ENCODE data around the gene PTPRC. TPM values are rescaled to one million over a fixed set of nuclear protein-coding genes. Genes with fewer than 3 reads are reported as not detected.
A peak's percentile ranks its signal among the peaks of the same experiment; 100 is the strongest.

Gene PTPRC
- total and polyA plus RNA-seq, 12 donors, result 1.0 to 62.7 (median 5.3) TPM

GRCh38 chr1:198643808-198644207 lies 5.0 kb downstream of the PTPRC start:
- DNase-seq (no peak), ATAC-seq (no peak)
- H3K27ac ChIP-seq, result peak overlapping the region in 1 of 10 donors; percentile 95
- peaks cover 0 to 38% (median 0%) of the 10 kb centered on the region in 9 donors for H3K36me3 ChIP-seq
- intact Hi-C loops (cut with DNase I), result no loop called here
- 64 to 74% methylated on average over 1 of the region's 1 CpG for WGBS, 2 donors
- no peaks in the 10 kb centered on the region for H3K27me3 ChIP-seq
- H3K9me3 ChIP-seq, result no peaks in the 10 kb centered on the region
- TF ChIP-seq CTCF (IDR thresholded peaks at IDR 0.05), result no peak
- H3K4me1 ChIP-seq, result peaks cover 0 to 45% (median 0%) of the 10 kb centered on the region in 9 donors
- H3K4me3 ChIP-seq, result peak overlapping the region in 1 of 10 donors; percentile 62

DNA sequence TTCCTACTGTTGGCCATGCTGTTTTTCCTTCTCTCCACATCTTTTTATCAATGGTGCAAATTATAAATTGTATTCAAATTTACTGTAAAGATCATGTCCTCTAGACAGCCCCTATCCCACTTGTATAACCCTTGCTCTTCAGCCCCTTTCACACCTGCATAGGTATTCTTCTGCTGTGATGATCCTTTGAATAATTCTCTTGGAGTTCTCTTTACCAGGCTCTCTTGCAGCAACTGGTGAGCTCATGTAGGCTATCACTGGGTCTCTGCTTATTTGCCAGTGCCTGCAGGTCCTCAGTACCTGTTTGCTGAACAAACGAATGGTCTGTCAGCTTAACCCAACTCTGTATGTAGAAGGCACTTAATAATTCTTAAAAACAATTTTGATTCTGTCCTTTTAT lies 8.2 kb downstream of the PTPRC start:
- H3K4me3 ChIP-seq, result peak overlapping the region in 1 of 10 donors; percentile 62
- no peak for DNase-seq
- peaks cover 0 to 74% (median 0%) of the 10 kb centered on the region in 9 donors for H3K4me1 ChIP-seq
- TF ChIP-seq CTCF (IDR thresholded peaks at IDR 0.05), result no peak
- intact Hi-C loops (cut with DNase I), result no loop called here
- H3K9me3 ChIP-seq, result no peaks in the 10 kb centered on the region
- peaks cover 0 to 44% (median 0%) of the 10 kb centered on the region in 9 donors for H3K36me3 ChIP-seq
- peak overlapping the region in 1 of 10 donors; percentile 21 for H3K27ac ChIP-seq
- no peak for ATAC-seq
- H3K27me3 ChIP-seq, result no peaks in the 10 kb centered on the region
- 69 to 76% methylated on average over 1 of the region's 1 CpG for WGBS, 2 donors

GRCh38 chr1:198648592-198648991 lies 9.8 kb downstream of the PTPRC start:
- no peaks in the 10 kb centered on the region for H3K9me3 ChIP-seq
- no peak for TF ChIP-seq CTCF (IDR thresholded peaks at IDR 0.05)
- H3K4me3 ChIP-seq, result peak overlapping the region in 1 of 10 donors; percentile 4
- ATAC-seq (no peak), DNase-seq (no peak)
- H3K27me3 ChIP-seq, result no peaks in the 10 kb centered on the region
- peaks cover 0 to 46% (median 0%) of the 10 kb centered on the region in 9 donors for H3K36me3 ChIP-seq
- peak overlapping the region in 1 of 10 donors; percentile 50 for H3K27ac ChIP-seq
- intact Hi-C loops (cut with DNase I), result no loop called here
- H3K4me1 ChIP-seq, result peaks cover 0 to 75% (median 0%) of the 10 kb centered on the region in 9 donors

DNA sequence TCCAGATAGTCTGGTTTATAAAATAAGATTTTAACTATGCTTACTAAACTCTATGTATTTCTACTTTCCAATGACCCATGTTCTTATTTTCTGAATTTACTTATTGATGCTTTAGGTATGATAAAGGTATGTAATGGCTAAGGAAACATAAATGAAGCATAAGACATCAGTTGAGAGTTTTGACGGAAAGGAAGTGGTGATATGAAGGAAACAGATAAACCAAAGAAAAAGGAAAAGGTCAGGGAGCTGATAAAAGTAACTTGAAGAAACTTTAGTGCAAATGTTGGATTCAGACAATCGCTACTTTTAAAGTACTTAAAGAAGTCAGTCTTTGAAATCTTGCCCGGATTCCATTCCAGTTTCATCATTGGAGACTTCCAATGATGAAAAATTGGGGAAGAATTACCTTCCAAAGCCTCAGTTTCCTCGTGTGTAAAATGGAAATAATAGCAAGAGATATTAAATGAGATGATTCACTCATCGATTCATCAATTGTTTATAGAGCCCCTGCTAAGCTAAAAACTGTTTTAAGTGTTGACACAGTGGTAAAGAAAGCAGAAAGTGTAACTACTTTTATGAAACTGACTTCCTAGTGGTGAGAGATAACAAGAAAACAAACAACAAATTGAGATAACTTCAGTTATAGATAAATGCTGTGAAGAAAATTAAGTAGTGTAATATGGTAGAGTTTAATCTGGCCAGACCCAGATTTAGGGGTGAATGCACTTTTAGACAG lies 10.6 kb downstream of the PTPRC start:
- intact Hi-C loops (cut with DNase I), result no loop called here
- H3K4me1 ChIP-seq, result peaks cover 0 to 75% (median 0%) of the 10 kb centered on the region in 9 donors
- no peaks in the 10 kb centered on the region for H3K27me3 ChIP-seq
- peak overlapping the region in 1 of 10 donors; percentile 50 for H3K27ac ChIP-seq
- peaks cover 0 to 38% (median 0%) of the 10 kb centered on the region in 9 donors for H3K36me3 ChIP-seq
- DNase-seq (no peak), ATAC-seq (no peak)
- H3K4me3 ChIP-seq, result no peak overlapping the region
- WGBS, 2 donors, result 75 to 80% methylated on average over 5 of the region's 5 CpGs
- no peak for TF ChIP-seq CTCF (IDR thresholded peaks at IDR 0.05)
- H3K9me3 ChIP-seq, result no peaks in the 10 kb centered on the region

All from heart right ventricle (tissue), 16 donors.